Globus pallidus (tissue), 1 donor: ENCODE data around the gene TSPEAR.
"Not testable (repeated sequence)": the region's sequence is repeated elsewhere in the genome, so short reads cannot be mapped to it uniquely, and the experiment has no call there.

ENCODE experiments used
- DNase-seq: peaks from one replicate; pipeline ENCODE4 v3.0.0-alpha.2; 2015; ENCODE audit warnings: low spot score

TSPEAR gene

DNA sequence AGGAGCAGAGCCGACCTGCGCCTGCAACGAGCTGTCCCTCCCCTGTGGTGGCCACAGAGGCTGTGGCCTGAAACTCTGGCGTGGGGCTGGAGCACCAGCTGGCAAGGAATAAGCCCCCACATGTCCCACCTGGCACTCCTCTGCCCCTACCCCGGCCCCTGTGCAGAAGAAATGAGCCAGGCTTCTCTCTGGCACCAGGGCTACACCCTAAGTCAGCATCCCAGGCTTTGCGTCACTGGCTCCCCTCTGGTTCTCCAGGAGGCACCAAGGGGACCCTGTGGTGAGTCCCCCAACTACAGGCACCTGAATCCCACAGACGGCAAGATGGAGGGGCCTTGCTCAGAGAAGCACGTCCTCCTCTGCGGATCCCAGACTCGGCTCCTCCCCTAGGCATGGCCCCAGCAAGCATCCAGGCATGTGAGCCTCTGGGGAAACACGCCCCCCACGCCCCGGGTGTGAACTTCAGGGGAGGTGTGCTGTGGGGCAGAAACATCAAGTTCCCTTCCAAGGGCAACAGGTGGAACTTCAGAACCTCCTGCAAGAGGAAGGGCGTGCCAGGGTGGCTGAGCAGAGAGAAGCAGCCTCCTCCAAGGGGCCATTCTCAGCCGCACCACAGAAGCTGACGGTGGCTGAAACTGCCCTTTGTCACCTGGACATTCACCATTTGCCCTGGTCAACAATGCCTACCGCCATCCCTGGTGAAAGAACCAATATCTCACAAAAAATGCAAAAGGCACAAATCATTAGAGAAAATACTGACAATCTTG lies 108.1 kb downstream of the TSPEAR start:
- no peak for DNase-seq

DNA sequence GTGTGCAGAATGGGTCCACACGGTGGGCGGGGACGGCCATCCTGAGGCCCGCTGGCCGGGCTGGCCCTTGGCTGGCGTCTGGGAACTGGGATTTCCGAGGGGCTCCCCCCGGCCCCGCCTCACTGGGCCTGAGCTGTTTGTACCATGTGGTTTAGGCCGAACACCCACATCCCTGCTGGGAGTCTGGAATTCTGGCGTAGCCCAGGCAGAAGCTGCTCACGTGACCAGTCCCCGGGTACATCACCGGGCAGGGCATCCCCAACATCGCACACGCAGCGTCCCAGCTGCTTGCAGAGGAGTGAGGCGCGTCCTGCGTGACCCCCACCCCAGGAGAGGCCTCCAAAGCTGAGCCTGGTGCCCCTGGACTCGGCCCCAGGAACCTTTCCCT lies 108.9 kb downstream of the TSPEAR start:
- no peak for DNase-seq

DNA sequence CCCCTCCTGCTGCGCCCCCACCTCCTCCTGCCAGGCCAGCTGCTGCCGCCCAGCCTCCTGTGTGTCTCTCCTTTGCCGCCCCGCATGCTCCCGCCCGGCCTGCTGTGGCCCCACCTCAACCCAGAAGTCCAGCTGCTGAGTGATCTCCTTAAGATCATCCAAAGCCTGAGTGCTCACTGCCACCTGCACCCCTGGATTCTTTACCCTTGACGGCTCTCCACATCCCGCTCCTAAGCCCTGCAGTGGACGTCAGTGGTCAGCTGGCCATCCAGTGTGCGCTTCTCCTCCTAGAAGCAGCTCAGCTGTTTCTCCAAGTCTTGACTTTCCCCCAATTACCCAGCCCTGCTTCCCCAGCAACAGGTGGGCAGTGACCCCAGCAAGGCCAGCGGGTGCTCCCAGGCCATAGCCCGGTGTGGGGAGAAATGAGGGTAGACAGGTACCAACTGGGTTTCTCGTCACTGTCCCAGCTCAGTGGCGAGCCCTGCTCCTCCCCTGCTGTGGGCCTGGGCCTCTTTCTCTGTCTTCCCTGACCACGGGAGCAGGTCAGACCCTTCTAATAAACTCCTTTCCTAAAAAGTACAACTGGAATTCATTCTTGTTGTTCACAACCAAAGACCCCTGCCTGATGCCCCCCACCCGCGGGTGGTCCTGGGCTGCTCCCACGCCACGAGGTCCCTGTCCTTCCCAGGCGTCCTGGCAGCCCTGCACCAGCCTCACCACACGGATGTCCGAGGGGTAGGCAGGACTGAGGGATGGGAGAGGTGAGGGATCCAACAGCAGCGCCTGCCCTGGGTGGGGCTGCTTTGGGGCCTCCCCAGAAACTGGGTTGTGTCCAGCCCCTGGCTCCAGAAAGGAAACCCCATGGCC lies 109.5 kb downstream of the TSPEAR start:
- no peak for DNase-seq

DNA sequence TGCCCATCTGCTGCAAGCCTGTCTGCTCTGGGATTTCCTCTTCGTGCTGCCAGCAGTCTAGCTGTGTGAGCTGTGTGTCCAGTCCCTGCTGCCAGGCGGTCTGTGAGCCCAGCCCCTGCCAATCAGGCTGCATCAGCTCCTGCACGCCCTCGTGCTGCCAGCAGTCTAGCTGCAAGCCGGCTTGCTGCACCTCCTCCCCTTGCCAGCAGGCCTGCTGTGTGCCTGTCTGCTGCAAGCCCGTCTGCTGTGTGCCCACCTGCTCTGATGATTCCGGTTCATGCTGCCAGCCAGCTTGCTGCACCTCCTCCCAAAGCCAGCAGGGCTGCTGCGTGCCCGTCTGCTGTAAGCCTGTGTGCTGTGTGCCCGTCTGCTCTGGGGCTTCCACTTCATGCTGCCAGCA lies 110.3 kb downstream of the TSPEAR start:
- DNase-seq: not testable (repeated sequence)

DNA sequence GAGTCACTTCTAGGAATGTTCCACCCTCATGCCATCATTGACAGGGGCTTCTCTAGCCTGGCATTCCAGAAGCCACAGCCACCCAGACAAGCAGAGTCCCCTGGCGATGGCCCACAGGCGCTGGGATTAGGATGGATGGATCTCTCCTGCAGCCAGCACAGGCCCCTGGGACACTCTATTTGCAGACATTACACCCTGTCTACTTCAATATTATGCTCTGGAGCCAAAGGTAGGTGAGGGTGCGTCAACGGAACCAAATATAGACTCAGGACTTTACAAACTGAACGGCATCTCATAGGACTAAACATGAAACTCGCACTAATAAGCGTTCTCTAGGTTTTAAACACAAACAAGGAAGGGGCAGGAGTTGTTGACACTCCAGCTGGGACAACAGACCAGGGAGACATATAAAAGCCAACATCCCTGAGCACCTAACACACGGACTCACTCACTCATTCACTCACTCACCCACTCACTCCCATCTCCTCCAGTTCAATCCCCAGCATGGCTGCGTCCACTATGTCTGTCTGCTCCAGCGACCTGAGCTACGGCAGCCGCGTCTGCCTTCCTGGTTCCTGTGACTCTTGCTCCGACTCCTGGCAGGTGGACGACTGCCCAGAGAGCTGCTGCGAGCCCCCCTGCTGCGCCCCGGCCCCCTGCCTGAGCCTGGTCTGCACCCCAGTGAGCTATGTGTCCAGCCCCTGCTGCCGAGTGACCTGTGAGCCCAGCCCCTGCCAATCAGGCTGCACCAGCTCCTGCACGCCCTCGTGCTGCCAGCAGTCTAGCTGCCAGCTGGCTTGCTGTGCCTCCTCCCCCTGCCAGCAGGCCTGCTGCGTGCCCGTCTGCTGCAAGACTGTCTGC lies 111.0 kb downstream of the TSPEAR start, which contains the start of gene KRTAP10-7:
Gene KRTAP10-7 (plus strand): TSS at position 480 of the 861 bp plus-strand sequence. CDS start 25 bp downstream, at position 505.
- not testable (repeated sequence) for DNase-seq

DNA sequence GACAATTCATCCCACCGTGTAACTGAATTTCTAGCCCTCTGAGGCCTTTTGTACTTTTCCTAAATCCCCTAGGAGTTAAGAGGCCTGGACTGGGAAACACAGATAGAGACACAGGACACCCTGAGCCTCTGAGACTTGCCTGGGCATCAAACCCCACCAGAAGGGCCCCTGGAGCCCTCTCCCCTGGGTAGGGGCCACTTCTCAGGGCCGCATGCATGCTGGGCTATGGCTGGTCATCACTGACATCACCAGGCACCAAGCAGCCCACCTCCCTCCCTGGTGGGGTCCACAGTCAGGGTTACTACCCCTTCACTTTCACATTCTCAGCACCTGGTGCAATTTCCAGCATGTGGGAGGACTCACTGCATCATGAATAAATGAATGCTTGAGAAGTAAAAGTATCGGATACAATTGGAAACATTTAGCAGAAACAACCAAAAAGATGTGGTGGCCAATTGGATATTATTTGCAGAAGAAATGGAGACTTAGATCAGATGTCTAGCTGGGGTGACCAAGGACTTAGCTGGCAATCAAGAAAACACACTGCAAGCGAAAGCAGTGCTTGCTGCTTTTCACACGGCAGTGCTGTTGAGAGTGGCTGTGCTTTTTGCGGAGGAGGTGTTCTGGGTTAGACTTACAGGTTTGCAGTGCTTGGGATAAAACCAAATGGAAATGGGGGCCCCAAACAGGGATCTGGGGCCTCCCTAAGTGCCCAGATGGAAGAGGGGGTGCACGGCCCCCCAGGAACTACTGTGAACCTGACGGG lies 111.9 kb downstream of the TSPEAR start:
- DNase-seq: no peak

DNA sequence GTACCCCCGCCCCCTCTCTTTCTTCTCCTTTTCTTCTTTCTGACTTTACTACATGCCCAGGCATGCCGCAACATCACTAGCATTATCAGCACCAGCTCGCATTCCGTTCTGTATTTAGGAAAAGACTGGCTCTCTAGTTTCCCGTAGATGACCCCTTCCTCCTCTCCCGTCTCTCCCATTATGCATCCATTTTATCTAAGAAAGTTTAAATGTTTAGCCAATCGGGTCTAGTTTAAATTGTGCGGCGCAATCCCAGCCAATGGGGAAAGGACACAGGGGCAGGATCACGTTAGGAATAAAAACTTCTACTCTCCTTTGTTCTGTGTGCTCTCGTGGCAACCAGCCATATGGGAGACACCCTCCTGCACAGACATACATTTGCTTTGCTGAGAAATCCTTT lies 113.3 kb downstream of the TSPEAR start:
- DNase-seq: no peak

DNA sequence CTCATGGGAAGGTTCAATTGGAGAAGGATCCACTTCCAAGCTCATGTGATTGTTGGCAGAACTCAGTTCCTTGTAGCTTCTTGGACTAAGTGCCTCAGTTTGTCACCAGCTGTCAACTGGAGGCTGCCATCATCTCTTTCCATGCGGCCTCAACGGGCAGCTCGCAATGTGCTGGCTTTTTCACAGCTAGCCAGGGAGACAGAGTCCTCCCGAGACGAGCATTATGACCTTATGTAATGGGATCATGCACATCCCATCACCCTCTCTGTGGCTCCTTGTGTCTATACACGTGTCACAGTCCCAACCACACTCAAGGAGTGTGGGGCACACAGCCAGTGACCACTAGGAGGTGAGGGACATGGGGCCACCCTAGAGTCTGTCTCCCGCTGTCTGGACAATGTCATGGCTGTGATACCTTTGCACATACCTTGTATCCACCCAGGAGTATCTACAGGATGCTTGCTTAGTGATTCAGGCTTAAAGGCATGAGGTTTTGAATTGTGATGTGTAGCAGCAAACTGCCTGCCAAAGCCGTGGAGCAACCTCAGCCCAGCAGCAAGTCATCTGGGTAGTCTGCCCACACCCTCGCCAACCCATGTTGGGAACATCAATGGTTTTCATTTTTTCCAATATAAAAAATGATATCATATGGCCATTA lies 115.2 kb downstream of the TSPEAR start:
- no peak for DNase-seq

DNA sequence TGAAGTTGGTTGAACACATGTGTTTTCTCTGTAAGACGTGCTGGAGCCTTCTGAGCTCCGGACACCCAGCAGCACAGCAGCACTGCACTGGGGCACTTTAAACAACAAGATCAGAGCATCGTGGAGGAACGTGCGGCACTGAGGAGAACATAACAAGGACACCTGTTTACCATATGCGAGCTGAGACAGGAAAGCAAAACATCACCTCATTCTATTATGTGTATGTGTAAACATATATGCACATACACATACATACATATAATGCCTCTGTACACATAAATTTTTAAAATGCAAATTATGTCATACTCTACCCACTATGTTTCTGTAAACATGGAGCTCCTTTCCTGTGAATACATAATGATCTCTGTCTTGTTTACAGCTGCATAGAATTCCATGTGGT lies 115.8 kb downstream of the TSPEAR start:
- DNase-seq: no peak

DNA sequence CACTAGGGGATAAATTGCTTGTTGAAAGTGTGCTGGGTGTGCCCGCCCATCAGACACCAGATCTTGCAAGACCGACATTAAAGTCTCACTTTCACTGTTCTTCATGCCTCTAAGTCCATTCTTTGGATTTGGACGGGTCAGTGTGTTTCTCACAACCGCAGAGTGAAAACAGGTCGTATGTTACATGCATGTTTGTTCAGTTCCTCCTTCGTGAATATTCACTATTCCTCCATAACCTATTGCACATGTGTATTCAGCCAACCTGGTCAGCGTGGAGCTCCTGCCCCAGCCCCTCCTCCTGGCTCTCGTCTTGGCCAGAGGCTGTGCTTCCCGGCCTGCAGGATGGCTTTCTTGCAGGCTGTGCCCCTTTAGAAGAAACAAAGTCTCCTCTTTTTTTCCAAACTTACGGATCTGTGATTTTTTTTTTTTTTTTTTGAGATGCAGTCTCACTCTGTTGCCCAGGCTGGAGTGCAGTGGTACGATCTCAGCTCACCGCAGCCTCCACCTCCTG lies 116.9 kb downstream of the TSPEAR start:
- DNase-seq: no peak

DNA sequence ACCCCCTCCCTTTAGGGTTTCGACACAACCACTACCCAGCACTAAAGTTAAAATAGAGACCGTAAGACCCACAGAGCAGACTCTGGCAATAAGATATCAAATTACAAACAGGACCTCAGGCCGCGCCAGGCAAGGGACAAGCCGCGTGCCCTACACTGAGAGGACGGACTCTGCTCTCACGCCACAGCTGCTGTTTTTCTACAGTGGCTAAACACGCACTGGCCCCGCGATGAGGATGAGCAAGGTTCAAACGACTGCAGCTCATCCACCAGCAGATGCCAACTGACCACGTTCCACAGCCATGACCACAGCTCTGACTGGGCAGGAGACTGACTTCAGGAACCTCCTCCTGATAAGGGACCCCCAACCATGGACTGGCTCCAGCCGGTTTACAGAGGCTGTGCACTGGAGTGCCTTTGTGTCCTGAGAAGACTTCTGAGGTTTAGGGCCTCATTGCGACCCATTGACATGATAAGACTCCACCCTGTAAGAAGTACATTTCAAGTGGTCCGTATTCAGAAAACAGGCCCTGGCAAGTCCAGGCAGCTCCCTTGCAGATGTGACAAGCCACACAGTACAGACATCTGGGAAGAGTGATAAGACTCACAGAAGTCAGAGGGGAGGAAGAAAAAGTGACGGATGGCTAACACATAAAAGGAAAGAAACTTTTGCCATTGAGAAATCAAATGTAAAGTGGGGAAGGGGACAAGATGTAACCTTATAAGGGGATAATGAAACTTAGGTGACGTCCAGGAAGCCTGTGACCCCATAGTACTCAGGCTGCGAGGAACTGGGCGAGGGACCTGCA lies 117.6 kb downstream of the TSPEAR start:
- no peak for DNase-seq

DNA sequence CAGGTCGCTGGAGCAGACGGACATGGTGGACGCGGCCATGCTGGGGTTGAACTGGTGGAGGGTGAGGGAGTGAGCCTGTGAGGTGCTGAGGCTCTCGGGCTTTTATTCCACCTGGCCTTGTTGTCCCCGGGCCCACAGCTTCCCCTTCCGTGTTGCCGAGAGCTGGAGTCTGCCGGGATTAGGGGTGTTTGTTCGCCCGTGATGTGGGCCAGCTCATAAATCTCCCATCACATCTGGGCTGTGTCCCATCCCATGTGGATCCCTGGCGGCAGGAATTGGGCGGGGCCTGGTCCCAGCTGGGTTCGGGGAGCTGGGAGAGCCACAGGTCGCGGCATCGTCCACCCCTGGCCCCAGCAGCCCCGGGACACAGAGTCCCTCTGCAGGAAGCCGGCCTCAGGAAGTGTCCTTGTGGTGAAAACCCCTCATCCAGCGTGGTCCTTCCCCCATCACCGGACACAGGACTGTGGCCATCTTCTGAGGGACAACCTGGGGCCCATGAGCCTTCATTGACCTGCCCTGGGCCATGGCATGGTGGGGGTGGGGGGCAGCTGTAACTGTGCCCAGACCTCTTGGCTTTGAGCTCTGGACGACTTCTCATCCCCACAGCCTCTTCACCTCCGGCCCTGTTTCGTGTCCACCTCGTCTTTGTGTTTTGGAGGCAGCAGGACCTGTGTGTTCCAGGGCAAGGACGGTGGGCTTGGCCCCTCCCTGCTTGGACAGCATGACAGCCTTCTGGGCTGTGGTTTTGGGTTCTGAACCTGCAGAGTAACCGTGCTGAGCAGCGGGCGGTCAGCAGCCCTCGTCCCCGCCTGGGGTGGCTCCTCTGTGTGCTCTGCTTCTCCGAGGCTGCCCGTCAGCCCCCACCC lies 118.7 kb downstream of the TSPEAR start, which contains the start of gene KRTAP10-6:
Gene KRTAP10-6 (minus strand): TSS at position 60 of the 866 bp plus-strand sequence. CDS start 21 bp downstream, at position 39.
- no peak for DNase-seq

DNA sequence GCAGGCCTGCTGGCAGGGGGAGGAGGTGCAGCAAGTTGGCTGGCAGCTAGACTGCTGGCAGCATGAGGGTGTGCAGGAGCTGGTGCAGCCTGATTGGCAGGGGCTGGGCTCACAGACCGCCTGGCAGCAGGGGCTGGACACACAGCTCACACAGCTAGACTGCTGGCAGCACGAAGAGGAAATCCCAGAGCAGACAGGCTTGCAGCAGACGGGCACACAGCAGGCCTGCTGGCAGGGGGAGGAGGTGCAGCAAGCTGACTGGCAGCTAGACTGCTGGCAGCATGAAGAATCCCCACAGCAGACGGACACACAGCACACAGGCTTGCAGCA lies 119.6 kb downstream of the TSPEAR start:
- not testable (repeated sequence) for DNase-seq

DNA sequence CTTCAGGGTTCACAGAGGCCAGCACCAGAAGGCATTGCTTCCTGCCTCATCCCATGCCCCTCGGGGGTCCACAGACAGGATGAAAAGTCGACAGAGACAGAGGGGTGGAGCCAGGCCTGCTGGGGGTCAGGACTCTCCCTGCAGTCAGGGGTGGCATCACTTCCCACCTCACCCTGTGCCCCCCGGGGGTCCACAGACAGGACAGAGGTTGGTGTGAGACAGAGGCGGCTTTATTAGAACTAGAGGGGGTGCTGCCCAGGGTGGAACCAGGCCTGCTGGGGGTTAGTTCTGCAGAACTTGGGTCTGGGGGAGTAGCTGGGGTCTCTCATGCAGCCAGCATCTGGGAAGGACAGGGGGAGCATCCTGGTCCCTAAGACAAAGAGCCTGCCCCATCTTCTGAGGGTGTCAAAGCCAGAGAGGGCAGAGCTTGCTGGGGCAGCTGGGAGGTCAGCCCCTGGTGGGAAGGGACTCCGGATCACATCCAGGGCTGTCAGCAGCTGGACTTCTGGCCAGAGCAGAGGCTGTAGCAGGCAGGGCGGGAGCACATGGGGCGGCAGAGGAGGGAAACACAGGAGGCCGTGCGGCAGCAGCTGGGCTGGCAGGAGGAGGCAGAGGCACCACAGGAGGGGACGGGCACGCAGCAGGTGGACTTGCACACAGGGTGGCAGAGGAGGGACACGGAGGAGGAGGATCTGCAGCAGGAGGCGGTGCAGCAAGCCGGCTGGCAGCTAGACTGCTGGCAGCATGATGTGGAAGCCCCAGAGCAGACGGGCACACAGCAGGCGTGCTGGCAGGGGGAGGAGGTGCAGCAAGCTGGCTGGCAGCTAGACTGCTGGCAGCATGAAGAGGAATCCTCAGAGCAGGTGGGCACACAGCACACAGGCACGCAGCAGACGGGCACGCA lies 120.2 kb downstream of the TSPEAR start:
- DNase-seq: not testable (repeated sequence)

DNA sequence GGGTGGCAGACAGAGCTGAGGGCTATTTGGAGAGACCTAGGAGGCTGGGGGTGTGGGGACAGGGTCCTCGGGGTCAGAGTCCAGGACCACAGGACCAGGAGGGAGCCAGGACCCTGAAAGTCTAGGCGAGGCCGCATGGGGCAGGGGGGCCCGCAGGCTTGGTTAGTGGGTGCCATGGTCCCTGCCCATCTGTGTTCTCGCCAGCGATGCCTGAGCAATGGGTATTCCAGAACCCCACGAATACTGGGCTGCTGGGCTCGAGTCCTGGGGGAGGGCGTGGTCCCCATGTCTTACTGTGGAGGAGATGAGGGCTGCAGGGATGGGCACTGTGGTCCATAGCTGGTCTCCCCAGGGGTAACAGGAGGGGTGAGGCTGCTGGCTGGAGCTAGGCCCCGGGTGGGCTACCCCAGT lies 121.1 kb downstream of the TSPEAR start:
- DNase-seq: no peak

DNA sequence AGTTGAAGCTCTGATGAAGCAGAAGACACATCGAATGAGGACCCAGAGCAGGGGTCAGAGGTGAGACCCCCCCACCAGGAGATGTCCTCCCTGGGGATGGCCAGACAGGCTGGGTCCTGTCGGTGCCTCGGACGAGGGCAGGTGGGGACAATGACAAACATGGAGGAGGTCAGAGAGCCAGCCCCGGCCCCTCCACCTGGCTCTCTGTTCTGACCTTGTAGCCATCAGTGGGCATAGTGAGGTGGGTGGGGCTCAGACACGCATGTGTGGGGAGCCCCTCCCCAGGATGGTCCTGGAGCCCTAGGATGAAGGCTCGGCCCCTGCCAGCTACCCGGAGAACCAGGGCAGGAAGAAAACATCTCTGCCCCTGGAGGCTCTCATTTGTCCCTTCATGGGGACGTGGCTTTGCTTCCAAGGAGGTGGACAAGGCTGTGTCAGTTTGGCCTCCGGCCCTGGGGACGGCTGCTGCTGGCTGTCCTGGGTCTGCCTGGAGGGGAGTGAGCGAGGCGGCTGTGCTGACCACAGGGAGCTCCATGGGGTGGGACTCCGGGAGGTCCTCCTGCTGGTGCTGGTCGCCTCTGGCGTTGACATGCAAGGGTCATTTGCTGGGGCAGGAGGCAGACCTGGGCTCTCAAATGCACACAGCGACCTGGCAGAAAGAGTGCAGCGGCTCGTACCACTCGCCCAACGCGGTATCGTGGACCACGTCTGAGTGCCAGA lies 121.6 kb downstream of the TSPEAR start:
- DNase-seq: no peak

DNA sequence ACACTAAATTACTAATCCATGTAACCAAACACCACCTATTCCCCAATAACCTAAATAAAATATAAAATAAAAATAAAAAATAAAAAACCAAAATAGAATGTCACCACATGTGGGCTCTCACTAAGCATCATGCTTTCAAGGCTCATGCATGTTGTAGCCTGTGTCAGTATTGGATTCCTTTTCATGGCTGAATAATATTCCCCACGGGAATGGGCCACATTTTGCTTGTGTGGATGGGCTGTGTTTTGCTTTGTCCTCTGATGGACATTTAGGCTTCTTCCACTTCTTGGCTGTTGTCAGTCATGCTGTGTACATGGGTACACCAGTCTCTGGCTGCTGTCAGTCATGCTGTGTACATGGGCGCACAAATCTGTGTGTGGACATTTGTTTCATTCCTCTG lies 122.3 kb downstream of the TSPEAR start:
- DNase-seq: no peak
